A673 (cell line): ENCODE measurements around the gene IRS1.

Source experiments
- CTCF ChIP-seq: fragments of 300-800, 200-600 bp; sonication (generic); conservative IDR thresholded peaks from 2 replicates; pipeline ENCODE4 v1.5.1; 2017; ENCODE audit warnings: low read depth, mild to moderate bottlenecking, antibody characterized with exemption, low read length, moderate library complexity, mixed read lengths
- EZH2 ChIP-seq: fragments of 200-600 bp; sonication (generic); IDR thresholded peaks from 2 replicates; pipeline ENCODE4 v1.6.1; 2017; ENCODE audit warnings: borderline replicate concordance, low read depth, mild to moderate bottlenecking, mixed read lengths, antibody characterized with exemption, low read length; ENCODE audit not compliant: poor library complexity, severe bottlenecking

- TF ChIP-seq CTCF (no peak), EZH2 (no peak)
These were observed 115.1 kb downstream of the IRS1 start for GRCh38 chr2:226684563-226684959.
